NCI-H187 treated with DMSO at 0.1 percent for 48 hours (cell line): ENCODE results near the gene MAST4.
"Not testable (repeated sequence)": the region's sequence is repeated elsewhere in the genome, so short reads cannot be mapped to it uniquely, and the experiment has no call there.

Experiments used
- DNase-seq: peaks from one replicate; lab custom pipeline; 2025; lab: John Stamatoyannopoulos, UW

MAST4 gene

GRCh38 chr5:66812291-66812690, 216.1 kb downstream of the MAST4 start:
- DNase-seq = no peak

- DNase-seq = no peak
Measured at GRCh38 chr5:66813306-66813705, 217.1 kb downstream of the MAST4 start.

DNA sequence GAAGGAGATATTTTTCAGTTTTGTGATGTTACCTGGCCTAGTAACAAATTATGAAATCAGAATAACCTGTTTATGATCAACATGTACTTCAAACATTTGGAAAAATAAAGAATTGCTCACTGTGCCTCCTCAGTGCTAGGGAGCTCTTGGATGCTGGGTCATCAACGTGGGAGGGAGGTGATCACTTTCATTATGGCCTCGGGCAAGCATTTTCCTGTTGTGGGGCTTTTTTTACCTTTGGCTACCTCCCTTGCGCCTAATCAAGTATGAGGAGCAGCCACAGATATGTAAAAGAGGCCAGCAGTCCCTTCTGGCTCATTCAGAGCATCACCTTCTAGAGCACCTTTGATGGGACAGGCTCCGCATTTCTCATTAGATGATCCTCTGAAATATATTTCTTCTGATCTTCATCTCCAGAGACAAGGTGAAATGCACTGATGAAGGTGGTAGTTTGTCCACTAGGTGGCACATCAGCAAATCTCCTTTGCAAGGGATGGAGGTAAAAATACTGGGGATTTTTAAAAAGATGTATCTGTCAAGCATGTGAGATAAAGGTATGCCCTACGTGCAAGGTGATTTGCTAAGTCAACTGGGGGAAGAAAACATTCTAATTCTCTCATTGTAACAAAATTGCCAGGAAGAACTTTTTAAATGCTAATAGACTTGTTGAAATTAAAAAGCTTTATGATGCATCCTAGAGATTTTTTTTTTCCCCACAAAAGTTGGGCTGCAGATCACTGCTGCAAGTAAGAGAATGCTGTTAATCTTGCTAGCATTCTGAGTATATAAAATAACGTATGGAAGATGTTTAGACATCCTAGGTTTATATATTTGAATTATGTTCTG, 218.2 kb downstream of the MAST4 start:
- no peak for DNase-seq

DNA sequence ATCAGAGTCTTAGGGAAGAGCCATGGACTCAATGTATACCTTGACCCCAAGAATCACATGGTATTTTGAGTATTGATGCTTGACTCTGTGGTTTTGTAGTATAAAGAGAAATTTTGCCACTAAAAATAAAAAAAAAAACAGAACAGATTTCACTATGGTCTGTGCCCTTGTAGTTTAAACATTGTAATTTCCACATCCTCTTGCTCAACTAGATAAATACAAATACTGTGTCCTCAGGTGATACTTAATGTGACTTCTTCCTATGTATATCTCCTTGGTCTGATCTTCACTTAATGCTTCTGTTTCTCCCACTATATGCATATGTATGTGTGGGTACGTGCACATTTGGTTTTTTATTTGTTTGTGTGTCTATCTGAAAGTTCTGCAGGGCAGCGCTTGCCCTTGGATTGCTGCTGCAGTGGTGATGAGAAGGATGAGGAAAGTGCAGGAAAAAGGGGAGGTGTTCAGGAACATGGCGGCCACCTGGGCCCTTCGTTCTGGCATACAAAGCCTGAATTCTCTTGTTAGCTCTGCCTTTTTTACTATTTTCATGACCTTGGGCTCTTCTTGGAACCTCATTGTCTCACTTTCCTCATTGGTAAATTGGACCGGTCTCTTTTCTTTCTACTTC, 222.2 kb downstream of the MAST4 start:
- DNase-seq = no peak

- DNase-seq = no peak
Measured at GRCh38 chr5:66818935-66819328, 222.7 kb downstream of the MAST4 start.

DNA sequence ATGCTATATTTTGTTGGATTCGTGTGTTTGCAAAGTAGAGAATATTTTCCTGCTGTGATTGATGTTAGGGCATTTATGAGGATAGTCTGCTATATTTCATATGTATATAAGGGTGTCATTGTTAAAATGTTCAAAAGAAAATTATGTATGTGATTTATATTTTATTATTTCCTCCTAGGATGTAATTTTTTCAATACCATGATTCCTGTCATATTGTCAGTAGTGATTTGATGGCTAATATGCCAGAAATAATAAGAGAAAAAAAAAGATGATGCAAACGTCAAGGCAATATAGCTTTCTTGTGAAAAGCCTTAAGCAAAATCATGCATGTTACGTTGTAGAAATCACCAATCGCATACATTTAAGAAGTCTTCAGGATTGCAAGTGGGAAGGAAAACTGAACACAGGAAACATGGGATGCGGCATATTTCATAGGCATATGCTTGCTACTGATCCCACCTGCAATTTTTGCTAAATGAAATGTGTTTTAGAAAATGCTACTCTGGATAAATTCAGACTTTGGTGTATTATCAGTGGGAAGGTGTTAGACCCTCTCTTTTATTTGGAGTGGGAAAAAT, 224.5 kb downstream of the MAST4 start:
- no peak for DNase-seq

- DNase-seq = no peak
Measured at GRCh38 chr5:66821688-66822429, 225.7 kb downstream of the MAST4 start.

DNA sequence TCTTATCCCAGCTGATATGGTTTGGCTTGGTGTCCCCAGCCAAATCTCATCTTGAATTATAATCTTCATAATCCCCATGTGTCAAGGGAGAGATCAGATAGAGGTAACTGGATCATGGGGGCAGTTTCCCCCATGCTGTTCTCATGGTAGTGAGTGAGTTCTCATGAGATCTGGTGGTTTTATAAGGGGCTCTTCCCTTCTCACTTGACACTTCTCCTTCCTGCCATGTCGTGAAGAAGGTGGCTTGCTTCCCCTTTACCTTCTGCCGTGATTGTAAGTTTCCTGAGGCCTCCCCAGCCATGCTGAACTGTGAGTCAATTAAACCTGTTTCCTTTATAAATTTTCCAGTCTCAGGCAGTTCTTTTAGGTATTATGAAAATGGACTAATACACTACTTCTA, 226.7 kb downstream of the MAST4 start:
- DNase-seq = not testable (repeated sequence)

DNA sequence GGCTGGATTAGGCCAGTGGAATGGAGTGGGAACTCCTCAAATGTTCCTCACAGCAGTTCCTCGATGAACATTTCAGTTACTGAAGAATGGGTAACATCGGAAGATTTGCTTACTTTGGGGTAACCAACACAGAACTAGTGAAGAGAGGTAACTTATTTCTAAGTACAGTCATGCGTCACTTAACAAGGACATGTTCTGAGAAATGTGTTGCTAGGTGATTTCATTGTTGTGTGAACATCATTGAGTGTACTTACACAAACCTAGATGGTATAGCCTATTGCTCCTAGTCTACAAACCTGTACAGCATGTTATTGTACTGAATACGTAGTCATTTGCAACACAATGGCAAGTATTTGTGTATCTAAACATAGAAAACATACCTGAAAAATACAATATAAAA, 228.3 kb downstream of the MAST4 start:
- no peak for DNase-seq

GRCh38 chr5:66826263-66826662, 230.1 kb downstream of the MAST4 start:
- no peak for DNase-seq

DNA sequence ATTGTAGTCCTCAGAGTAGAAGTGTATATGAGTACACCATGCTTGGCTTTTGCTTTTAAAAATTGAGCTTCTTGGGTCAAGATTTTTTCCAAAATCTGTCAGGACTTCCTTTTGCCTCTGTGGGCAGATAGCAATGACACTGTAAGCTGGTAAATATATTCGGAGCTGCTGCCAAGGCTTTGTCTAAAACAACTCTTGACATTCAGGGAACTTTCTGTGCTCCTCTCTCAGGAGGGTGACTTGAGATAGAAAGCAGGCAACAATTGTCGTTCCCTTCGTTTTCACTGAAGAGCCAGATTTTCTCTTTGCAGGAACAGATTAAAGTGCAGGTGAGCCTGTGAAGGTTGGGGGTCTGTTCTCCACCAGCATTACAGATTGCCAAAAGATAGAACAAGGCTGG, 230.5 kb downstream of the MAST4 start:
- no peak for DNase-seq

DNA sequence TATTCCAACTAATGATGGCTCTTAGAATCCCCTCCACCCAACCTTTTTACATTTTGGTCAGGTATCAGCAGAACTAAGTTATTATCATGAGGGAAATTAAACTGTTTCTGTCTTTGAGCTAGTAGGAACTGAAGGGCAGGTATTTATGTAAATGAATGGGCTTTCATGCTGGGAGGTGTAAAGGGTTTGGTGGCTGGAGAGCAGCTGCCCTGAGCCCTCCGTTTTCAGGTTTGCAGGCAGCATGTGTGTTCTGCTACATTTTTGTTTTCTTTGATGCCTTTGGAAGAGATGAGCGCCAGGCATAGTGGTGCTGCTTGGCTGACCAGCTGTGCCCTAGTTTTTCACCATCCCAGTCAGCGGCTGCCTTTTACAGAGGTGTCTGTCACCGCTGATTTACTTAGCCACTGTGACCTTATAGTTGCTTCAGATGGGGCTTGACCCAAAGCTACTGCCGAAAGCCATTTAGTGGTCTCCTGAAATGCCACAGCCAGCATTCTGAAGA, 231.9 kb downstream of the MAST4 start:
- DNase-seq = no peak

DNA sequence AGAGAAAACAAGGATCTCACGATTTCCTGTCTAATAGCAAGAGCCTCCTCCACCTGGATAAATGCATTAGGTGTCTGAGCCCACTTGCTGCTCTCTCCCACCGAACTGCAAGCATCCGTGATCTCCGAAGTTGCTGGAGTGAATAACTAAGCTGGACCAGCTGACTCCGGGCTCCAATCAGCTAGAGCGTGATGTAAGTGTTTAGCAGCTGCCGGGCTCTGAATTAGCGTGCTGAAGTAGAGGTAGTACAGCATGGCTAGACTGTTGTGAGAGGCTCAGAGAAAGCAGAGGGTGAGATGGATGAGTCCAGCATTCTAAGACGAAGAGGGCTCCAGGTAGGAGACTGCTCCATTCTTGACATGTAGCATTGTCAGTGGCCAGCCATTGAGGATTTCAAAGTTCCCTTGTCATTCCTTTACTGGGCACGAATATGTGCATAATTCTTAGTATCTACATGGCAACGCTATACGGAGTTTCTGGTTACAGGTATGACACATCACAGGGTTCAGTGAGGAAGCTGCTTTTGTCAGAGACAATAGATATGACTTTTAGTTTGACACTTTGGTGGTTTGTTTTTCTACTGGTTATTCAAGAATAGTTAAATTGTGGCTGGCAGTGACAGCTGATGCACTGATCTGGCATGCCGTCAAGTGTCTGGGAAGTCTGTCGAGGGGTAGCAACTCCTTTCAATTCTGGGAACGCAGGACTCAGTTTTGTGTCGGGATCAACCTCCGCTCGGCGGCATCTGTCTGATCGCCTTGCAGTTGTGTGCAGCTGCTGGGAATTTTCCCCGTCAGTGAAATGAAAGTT, 232.6 kb downstream of the MAST4 start:
- DNase-seq = peak; percentile 58

DNA sequence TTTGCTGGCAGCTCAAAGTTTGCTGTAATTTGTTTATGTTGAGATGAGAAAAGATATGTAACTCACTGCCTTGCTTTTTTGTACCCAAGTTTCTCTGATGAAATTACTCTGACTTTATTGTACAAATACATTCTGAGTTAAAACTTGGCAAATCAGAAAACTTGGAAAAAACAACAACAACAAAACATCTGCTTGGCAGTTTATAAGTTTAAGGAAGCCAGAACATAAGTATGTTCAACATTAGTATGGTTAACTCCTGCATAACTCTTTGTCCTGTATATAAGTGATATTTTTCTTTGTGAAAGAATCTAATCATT, 233.1 kb downstream of the MAST4 start:
- DNase-seq = no peak

DNA sequence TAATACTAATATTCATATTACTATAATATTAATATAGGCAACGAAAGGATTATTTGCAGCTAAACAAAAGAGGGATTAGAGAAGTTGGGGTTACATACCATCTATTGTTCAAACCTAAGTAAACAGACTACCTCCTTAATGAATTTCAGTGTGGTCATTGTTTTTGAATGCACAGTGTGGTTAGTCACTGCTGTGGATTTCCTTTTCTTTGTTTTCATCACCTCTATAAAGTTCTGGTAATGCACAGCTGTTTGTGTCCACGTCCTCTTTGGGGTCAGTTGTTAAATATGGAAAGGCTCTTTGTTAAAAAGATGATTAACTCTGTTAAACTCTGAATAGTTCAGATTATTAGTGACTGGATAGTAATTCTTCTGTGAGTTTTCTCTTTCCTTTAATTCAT, 233.6 kb downstream of the MAST4 start:
- no peak for DNase-seq

DNA sequence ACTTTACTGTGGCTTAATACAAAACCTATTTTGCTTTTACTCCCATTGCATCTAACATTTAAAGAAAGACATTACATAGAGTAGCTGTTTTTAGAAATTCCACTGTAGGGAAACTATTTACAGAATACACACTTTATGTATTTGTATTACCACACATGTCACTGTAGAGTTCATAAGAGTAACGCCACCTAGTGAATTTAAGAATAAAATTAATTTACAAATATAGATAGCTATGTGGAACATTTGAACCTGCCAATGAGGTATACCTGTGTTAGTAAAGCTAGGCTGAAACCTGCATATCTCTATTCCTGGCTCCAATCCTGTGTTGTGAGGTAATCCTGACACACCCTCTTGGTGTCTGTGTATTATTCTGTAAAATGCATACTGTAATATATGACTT, 234.4 kb downstream of the MAST4 start:
- no peak for DNase-seq

- no peak for DNase-seq
Measured at GRCh38 chr5:66839636-66840185, 243.5 kb downstream of the MAST4 start.

GRCh38 chr5:66840511-66841013, 244.4 kb downstream of the MAST4 start:
- no peak for DNase-seq

- no peak for DNase-seq
Measured at GRCh38 chr5:66841264-66841663, 245.1 kb downstream of the MAST4 start.

DNA sequence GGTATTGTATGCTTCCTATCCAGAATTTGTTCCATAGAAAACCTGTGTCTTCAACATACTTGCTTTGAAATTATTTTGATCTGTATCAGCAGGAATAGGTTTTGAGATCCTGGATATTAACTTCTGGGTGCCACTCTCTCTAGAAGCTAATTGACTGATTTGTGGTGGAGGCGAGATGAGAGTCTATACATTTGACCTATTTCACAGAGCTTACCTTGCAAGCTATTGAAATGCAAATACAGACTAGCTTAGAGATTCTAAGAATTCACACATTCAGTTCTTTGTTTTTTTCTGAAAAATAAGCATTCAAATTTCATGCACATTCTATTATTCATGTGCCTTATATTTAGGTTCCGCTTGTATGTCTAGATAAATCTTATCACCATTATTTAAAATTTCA, 246.3 kb downstream of the MAST4 start:
- no peak for DNase-seq

DNA sequence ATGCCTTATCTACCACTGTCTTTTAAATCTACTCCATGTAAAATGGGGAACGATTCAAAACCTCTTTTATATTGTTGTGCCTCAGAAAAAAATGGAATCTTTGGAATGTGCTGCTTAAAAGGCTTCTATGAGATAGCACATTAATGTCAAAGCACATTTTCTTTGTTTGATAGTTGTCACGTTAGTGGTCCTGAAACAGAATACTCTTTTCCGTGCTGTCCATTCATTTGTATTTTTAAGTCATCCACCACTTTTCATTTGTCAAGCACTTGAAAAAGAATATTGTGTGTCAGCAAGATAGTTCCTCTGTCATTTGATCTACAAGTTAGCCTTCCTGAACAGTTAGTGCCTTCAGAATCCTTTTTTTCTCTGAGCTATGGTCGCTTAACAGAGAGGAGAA, 246.9 kb downstream of the MAST4 start:
- no peak for DNase-seq
